H1 (cell line): Measurements from ENCODE around the gene STH. TPM values are rescaled to one million over a fixed set of nuclear protein-coding genes. Genes with fewer than 3 reads are reported as not detected.

Source experiments
- CTCF ChIA-PET: fragments of 300-600 bp; sonication (Branson Sonifier 250); formaldehyde crosslinking; loops from one replicate; lab custom pipeline; 2021; ENCODE audit not compliant: partially characterized antibody; lab: Charles Lee
- POLR2A ChIA-PET: fragments of 300-600 bp; sonication (Branson Sonifier 250); formaldehyde crosslinking; loops from one replicate; lab custom pipeline; 2021; ENCODE audit warnings: inconsistent platforms; ENCODE audit not compliant: partially characterized antibody; lab: Charles Lee
- DNase-seq, 2 experiments: peaks; one replicate each; pipeline versions ENCODE4 v3.0.0 to v3.0.0-alpha.2; 2010 to 2022; ENCODE audit warnings: low spot score in 2 of 2, low read depth in 1 of 2, mixed read lengths in 1 of 2
- FAIRE-seq: peaks from 2 replicates; lab custom pipeline; 2011; peaks lifted over from hg19 to GRCh38; lab: Jason Lieb, UNC
- H2AFZ ChIP-seq: 2 replicates; pipeline ENCODE4 v1.8.1; 2012; ENCODE audit warnings: low read length, inconsistent platforms
- H2AK5ac ChIP-seq: 2 replicates; pipeline ENCODE4 v1.6.1; 2013; ENCODE audit warnings: low read depth, low read length
- H2BK120ac ChIP-seq: replicated peaks from 2 replicates; pipeline ENCODE3; 2013; ENCODE audit warnings: low read depth, low read length, inconsistent platforms
- H2BK12ac ChIP-seq: 2 replicates; pipeline ENCODE4 v1.6.1; 2013; ENCODE audit warnings: low read depth, low read length
- H2BK15ac ChIP-seq: 2 replicates; pipeline ENCODE4 v1.6.1; 2013; ENCODE audit warnings: low read length
- H2BK20ac ChIP-seq: 2 replicates; pipeline ENCODE4 v1.6.1; 2013; ENCODE audit warnings: low read length
- H2BK5ac ChIP-seq: 2 replicates; pipeline ENCODE4 v1.6.1; 2013; ENCODE audit warnings: low read depth, low read length
- H3K14ac ChIP-seq: 2 replicates; pipeline ENCODE4 v1.6.1; 2013; ENCODE audit warnings: inconsistent platforms; ENCODE audit not compliant: insufficient read length
- H3K18ac ChIP-seq: 2 replicates; pipeline ENCODE4 v1.6.1; 2013; ENCODE audit warnings: low read length; ENCODE audit errors: extremely low read depth
- H3K23ac ChIP-seq: 2 replicates; pipeline ENCODE4 v1.6.1; 2013; ENCODE audit warnings: inconsistent platforms; ENCODE audit not compliant: insufficient read length
- H3K23me2 ChIP-seq: 2 replicates; pipeline ENCODE4 v1.6.1; 2013; ENCODE audit warnings: low read depth, low read length
- H3K27ac ChIP-seq: 2 replicates; pipeline ENCODE4 v1.6.1; 2011; ENCODE audit warnings: low read depth, low read length, inconsistent platforms
- H3K27me3 ChIP-seq, 4 experiments: replicated peaks in 1 of 4; 1 replicate in 1 of 4; 2 replicates in 3 of 4; pipeline versions ENCODE4 v1.6.1 to v1.8.1; 2011 to 2013; ENCODE audit warnings: low read length in 3 of 4, mild to moderate bottlenecking in 3 of 4, inconsistent platforms in 2 of 4, mixed read lengths in 2 of 4, moderate library complexity in 1 of 4; ENCODE audit not compliant: control insufficient read depth in 3 of 4, insufficient read depth in 3 of 4; ENCODE audit errors: extremely low read depth in 1 of 4
- H3K36me3 ChIP-seq, 4 experiments: 2 replicates each; pipeline versions ENCODE4 v1.6.1 to v1.8.1; 2011 to 2013; ENCODE audit warnings: mild to moderate bottlenecking in 4 of 4, low read length in 3 of 4, moderate library complexity in 2 of 4, control low read depth in 1 of 4, inconsistent platforms in 1 of 4; ENCODE audit not compliant: insufficient read depth in 4 of 4, control insufficient read depth in 2 of 4
- H3K4ac ChIP-seq: replicated peaks from 2 replicates; pipeline ENCODE3; 2013; ENCODE audit warnings: low read length, low read depth, mixed read lengths, inconsistent platforms; ENCODE audit not compliant: insufficient read length
- H3K4me1 ChIP-seq, 4 experiments: replicated peaks in 1 of 4; 1 replicate in 1 of 4; 2 replicates in 3 of 4; pipeline versions ENCODE4 v1.6.1 to v1.8.1; 2011 to 2013; ENCODE audit warnings: low read length in 3 of 4, inconsistent platforms in 2 of 4, mixed read lengths in 1 of 4; ENCODE audit not compliant: insufficient read depth in 4 of 4, control insufficient read depth in 3 of 4
- H3K4me2 ChIP-seq, 2 experiments: 2 replicates each; pipeline versions ENCODE4 v1.6.1 to v1.8.1; 2011 to 2013; ENCODE audit warnings: low read depth in 2 of 2, low read length in 2 of 2, control low read depth in 1 of 2, inconsistent platforms in 1 of 2, mild to moderate bottlenecking in 1 of 2; ENCODE audit not compliant: insufficient read depth in 1 of 2
- H3K4me3 ChIP-seq, 4 experiments: fragments of 200-600, 300-600 bp in 1 of 4; sonication (generic), shearing (Covaris generic), sonication (Bioruptor Twin) in 1 of 4; 2 replicates each; pipeline versions ENCODE4 v1.5.1 to v1.8.1; 2011 to 2016; ENCODE audit warnings: low read length in 4 of 4, low read depth in 3 of 4, control low read depth in 2 of 4, inconsistent platforms in 2 of 4, mild to moderate bottlenecking in 2 of 4, mixed read lengths in 1 of 4, moderate library complexity in 1 of 4; ENCODE audit not compliant: insufficient read depth in 2 of 4; ENCODE audit errors: extremely low read depth in 1 of 4
- H3K56ac ChIP-seq: replicated peaks from 2 replicates; pipeline ENCODE3; 2013; ENCODE audit warnings: low read depth, mild to moderate bottlenecking, mixed read lengths, low read length, inconsistent platforms; ENCODE audit not compliant: insufficient read length
- H3K79me1 ChIP-seq: 2 replicates; pipeline ENCODE4 v1.6.1; 2013; ENCODE audit warnings: low read depth, low read length, control low read depth
- H3K79me2 ChIP-seq, 2 experiments: 2 replicates each; pipeline versions ENCODE4 v1.6.1 to v1.8.1; 2012 to 2013; ENCODE audit warnings: low read length in 2 of 2, mild to moderate bottlenecking in 2 of 2, inconsistent platforms in 1 of 2; ENCODE audit not compliant: insufficient read depth in 2 of 2, control insufficient read depth in 1 of 2
- H3K9ac ChIP-seq, 4 experiments: replicated peaks in 1 of 4; 1 replicate in 1 of 4; 2 replicates in 3 of 4; pipeline versions ENCODE4 v1.6.1 to v1.8.1; 2011 to 2013; ENCODE audit warnings: low read depth in 3 of 4, low read length in 3 of 4, control low read depth in 2 of 4, mild to moderate bottlenecking in 2 of 4, moderate library complexity in 2 of 4, inconsistent platforms in 1 of 4; ENCODE audit errors: extremely low read depth in 1 of 4
- H3K9me3 ChIP-seq, 2 experiments: 2 replicates each; pipeline versions ENCODE4 v1.6.1 to v1.8.1; 2012 to 2013; ENCODE audit warnings: mild to moderate bottlenecking in 2 of 2, moderate library complexity in 2 of 2, control low read depth in 1 of 2, inconsistent platforms in 1 of 2, low read depth in 1 of 2, low read length in 1 of 2, mixed read lengths in 1 of 2; ENCODE audit not compliant: insufficient read depth in 2 of 2
- H4K20me1 ChIP-seq, 2 experiments: replicated peaks in 1 of 2; 2 replicates each; pipeline versions ENCODE3 to v1.8.1; 2011 to 2013; ENCODE audit warnings: inconsistent platforms in 2 of 2, low read length in 2 of 2, mild to moderate bottlenecking in 1 of 2; ENCODE audit not compliant: insufficient read depth in 2 of 2, control insufficient read depth in 1 of 2
- H4K5ac ChIP-seq: 2 replicates; pipeline ENCODE4 v1.6.1; 2013; ENCODE audit warnings: low read length, low read depth, mixed read lengths, inconsistent platforms; ENCODE audit not compliant: insufficient read length
- H4K8ac ChIP-seq: 2 replicates; pipeline ENCODE4 v1.8.0; 2013; ENCODE audit warnings: mild to moderate bottlenecking, moderate library complexity, low read length, inconsistent platforms; ENCODE audit not compliant: insufficient read depth; ENCODE audit errors: extremely low read depth
- H4K91ac ChIP-seq: replicated peaks from 2 replicates; pipeline ENCODE3; 2013; ENCODE audit warnings: low read length, mixed read lengths, inconsistent platforms; ENCODE audit not compliant: insufficient read length
- POLR2A ChIP-seq, 2 experiments: IDR thresholded peaks; 1 replicate in 1 of 2; 2 replicates in 1 of 2; pipeline ENCODE4 v1.6.1; 2011; ENCODE audit warnings: low read depth in 2 of 2, low read length in 2 of 2, mild to moderate bottlenecking in 2 of 2; ENCODE audit errors: control extremely low read depth in 1 of 2
- RNF2 ChIP-seq: fragments of 200-900, 300-1000 bp; sonication (generic); IDR thresholded peaks from 2 replicates; pipeline ENCODE4 v1.7.1; 2016; ENCODE audit warnings: borderline replicate concordance, low read depth, mild to moderate bottlenecking, antibody characterized with exemption, low read length; ENCODE audit not compliant: poor library complexity, severe bottlenecking; ENCODE audit errors: missing control alignments
- SIRT6 ChIP-seq: IDR thresholded peaks from one replicate; pipeline ENCODE4 v1.7.1; 2012; ENCODE audit warnings: low read length, inconsistent platforms
- SP2 ChIP-seq: IDR thresholded peaks from 2 replicates; pipeline ENCODE4 v1.6.1; 2012; ENCODE audit warnings: mild to moderate bottlenecking, low read length, inconsistent platforms
- TAF7 ChIP-seq: optimal IDR thresholded peaks from 2 replicates; pipeline ENCODE3; 2011; ENCODE audit warnings: low read depth, mild to moderate bottlenecking, inconsistent platforms, low read length, moderate library complexity, borderline replicate concordance
- WGBS, 2 experiments: shearing (Covaris generic) in 1 of 2; methylation state at CpG; one replicate each; pipeline versions ENCODE4 v1.1.6 to v1.1.7; 2013 to 2015; ENCODE audit warnings: low lambda C conversion rate in 2 of 2, mixed read lengths in 2 of 2, inconsistent platforms in 1 of 2, low coverage in 1 of 2, missing lambda C conversion rate in 1 of 2; ENCODE audit not compliant: insufficient replicate concordance in 2 of 2, insufficient coverage in 1 of 2, insufficient read length in 1 of 2; ENCODE audit errors: extremely low coverage in 1 of 2, missing lambda C conversion rate in 1 of 2; 5-methylcytosine and 5-hydroxymethylcytosine counted together
- polyA plus RNA-seq, 7 experiments: library from polyadenylated mRNA; depleted of rRNA in 3 of 7; stranded (reverse) in 5 of 7; unstranded in 2 of 7; fragments of >200 nt in 5 of 7; fragments of 200-250 nt in 2 of 7; gene quantifications; 1 replicate in 5 of 7; 2 replicates in 1 of 7; 4 replicates in 1 of 7; pipeline versions ENCODE4 v1.2.1 to v1.2.3, GENCODE V29; 2011 to 2013; ENCODE audit warnings: missing spikeins in 2 of 7, mixed read lengths in 2 of 7
- total RNA-seq: library from RNA; stranded (reverse); fragmentation: NEBNext Ultra II Directional; extraction: Animal tissue kit (Norgen Biotek cat#: 25700); gene quantifications from 2 replicates; pipeline ENCODE4 v1.2.1, GENCODE V29; 2021
- TF ChIP-seq, protein P1 (sequence below): IDR thresholded peaks from 2 replicates; pipeline ENCODE4 v1.6.1; 2011; ENCODE audit warnings: low read depth, mild to moderate bottlenecking, low read length; ENCODE audit not compliant: insufficient read depth

STH gene
- total and polyA plus RNA-seq, 2 of the 8 experiments (the other 6 are each of a cell fraction or from before 2014, with no cell fraction given): not detected

- Histone ChIP-seq H3K4me3 (no peak overlapping the region), H2BK5ac (no peak overlapping the region), H3K4me1 (no peaks in the 10 kb centered on the region), H3K18ac (no peak overlapping the region), H3K79me2 (peaks cover 0 to 7% of the 10 kb centered on the region in 2 experiments; a peak in 1 of 4 replicates), H3K23me2 (no peaks in the 10 kb centered on the region), H2BK120ac (no peak overlapping the region), H4K8ac (no peak overlapping the region), H2BK12ac (no peak overlapping the region), H3K56ac (no peak overlapping the region), H3K4me2 (no peak overlapping the region), H3K27me3 (no peaks in the 10 kb centered on the region), H3K14ac (no peak overlapping the region), H2BK15ac (no peak overlapping the region), H2BK20ac (no peak overlapping the region), H3K9me3 (no peaks in the 10 kb centered on the region), H4K91ac (no peak overlapping the region), H3K4ac (no peak overlapping the region), H4K5ac (no peak overlapping the region), H2AFZ (no peak overlapping the region), H2AK5ac (no peak overlapping the region), H3K9ac (no peak overlapping the region), H4K20me1 (peaks cover 0 to 11% of the 10 kb centered on the region in 2 experiments), H3K79me1 (no peaks in the 10 kb centered on the region), H3K36me3 (peaks cover 36 to 78% (median 67%) of the 10 kb centered on the region in 4 experiments), H3K27ac (no peak overlapping the region), H3K23ac (no peak overlapping the region)
- FAIRE-seq (no peak), DNase-seq (no peak)
- ChIA-PET POLR2A (interaction anchor here (2.2 to 4.3 kb wide), 2 partner anchors 11 to 154 kb away, joined by 6 to 16 read pairs; partner anchors contain the start of gene KANSL1), CTCF (interaction anchor here (1.4 to 3.5 kb wide), 3 partner anchors 10 to 37 kb away, joined by 5 to 15 read pairs (median 7); no protein-coding TSS in a partner anchor)
- TF ChIP-seq SIRT6: no peak
- TF ChIP-seq RNF2: no peak
- TF ChIP-seq, protein P1, sequence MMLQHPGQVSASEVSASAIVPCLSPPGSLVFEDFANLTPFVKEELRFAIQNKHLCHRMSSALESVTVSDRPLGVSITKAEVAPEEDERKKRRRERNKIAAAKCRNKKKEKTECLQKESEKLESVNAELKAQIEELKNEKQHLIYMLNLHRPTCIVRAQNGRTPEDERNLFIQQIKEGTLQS: no peak
- TF ChIP-seq SP2: no peak
- no peak for TF ChIP-seq TAF7
- peak in 1 of 2 experiments; percentile 43; a peak in 1 of 3 replicates for TF ChIP-seq POLR2A (IDR thresholded peaks at IDR 0.05; ENCODE audit: control extremely low read depth in 1 of 2, low read depth in 2 of 2, low read length in 2 of 2)
- 88% methylated on average over 5 of the region's 5 CpGs; no CpG with 5 or more reads in 1 of the 2 experiments for WGBS, 2 experiments
Measured at GRCh38 chr17:46039592-46040186, 40.6 kb downstream of the STH start.
